GM12878 (cell line): Measurements from ENCODE around the gene C6orf89. TPM values are rescaled to one million over a fixed set of nuclear protein-coding genes. Genes with fewer than 3 reads are reported as not detected.
A peak's percentile ranks its signal among the peaks of the same experiment; 100 is the strongest.

Experiments
- ATAC-seq: fragments of 200-7000 bp; cut with Tn5 transposase; 3 replicates; pipeline ENCODE4 v1.9.1; 2020; ENCODE audit warnings: mild to moderate bottlenecking, moderate library complexity
- BruUV-seq: library from RNA; stranded (reverse); fragments of 400-500 nt; replicated peaks from 2 replicates; lab custom pipeline; 2021; lab: Mats Ljungman, UMichigan
- CTCF ChIA-PET: fragments of 300-600 bp; sonication (Branson Sonifier 250); formaldehyde crosslinking; extraction: SDS; loops from one replicate; lab custom pipeline; 2021; ENCODE audit warnings: inconsistent platforms; lab: Yijun Ruan, JAX
- POLR2A ChIA-PET: fragments of 350-600 bp; formaldehyde crosslinking; extraction: SDS; loops from one replicate; lab custom pipeline; 2021; ENCODE audit warnings: inconsistent platforms; lab: Charles Lee
- RAD21 ChIA-PET: fragments of 300-600 bp; sonication (Branson Sonifier 250); formaldehyde crosslinking; loops from one replicate; lab custom pipeline; 2023; ENCODE audit warnings: antibody characterized with exemption; ENCODE audit not compliant: unreplicated experiment; lab: Charles Lee
- SMC1A ChIA-PET: fragments of 300-600 bp; sonication (Branson Sonifier 250); formaldehyde crosslinking; loops from one replicate; lab custom pipeline; 2023; ENCODE audit not compliant: unreplicated experiment, uncharacterized antibody; lab: Charles Lee
- DNase-seq: peaks from one replicate; pipeline ENCODE4 v3.0.0-alpha.2; 2011; ENCODE audit warnings: low read depth, low spot score
- FAIRE-seq: peaks from 3 replicates; lab custom pipeline; 2011; peaks lifted over from hg19 to GRCh38; lab: Jason Lieb, UNC
- H2AFZ ChIP-seq: 2 replicates; pipeline ENCODE4 v1.6.0; 2011; ENCODE audit warnings: low read depth, low read length, control low read depth; ENCODE audit not compliant: control insufficient read depth
- H3K27ac ChIP-seq: 2 replicates; pipeline ENCODE4 v1.5.1; 2011; ENCODE audit warnings: control low read depth; ENCODE audit not compliant: control insufficient read depth, insufficient read depth
- H3K27me3 ChIP-seq, 2 experiments: replicated peaks in 1 of 2; 2 replicates each; pipeline versions ENCODE4 v1.6.0 to v1.6.1; 2011; ENCODE audit warnings: low read length in 1 of 2; ENCODE audit not compliant: control insufficient read depth in 2 of 2, insufficient read depth in 2 of 2
- H3K36me3 ChIP-seq, 2 experiments: 2 replicates each; pipeline ENCODE4 v1.5.1; 2011; ENCODE audit warnings: low read length in 1 of 2; ENCODE audit not compliant: control insufficient read depth in 2 of 2, insufficient read depth in 2 of 2
- H3K4me1 ChIP-seq: 2 replicates; pipeline ENCODE4 v1.6.1; 2011; ENCODE audit warnings: mild to moderate bottlenecking, low read length, moderate library complexity, mixed read lengths; ENCODE audit not compliant: control insufficient read depth, insufficient read depth
- H3K4me2 ChIP-seq: 2 replicates; pipeline ENCODE4 v1.6.0; 2011; ENCODE audit warnings: control low read depth; ENCODE audit not compliant: control insufficient read depth, insufficient read depth
- H3K4me3 ChIP-seq: fragments of 200-600 bp; sonication (generic); 2 replicates; pipeline ENCODE4 v1.5.1; 2016
- H3K79me2 ChIP-seq: 2 replicates; pipeline ENCODE4 v1.6.0; 2011; ENCODE audit warnings: low read length; ENCODE audit not compliant: control insufficient read depth, insufficient read depth
- H3K9ac ChIP-seq: 2 replicates; pipeline ENCODE4 v1.8.0; 2011; ENCODE audit warnings: low read length, control low read depth, mixed read lengths; ENCODE audit not compliant: control insufficient read depth, insufficient read depth
- H3K9me3 ChIP-seq: replicated peaks from 3 replicates; pipeline ENCODE4 v1.5.1; 2011; ENCODE audit warnings: mild to moderate bottlenecking, low read length; ENCODE audit not compliant: control insufficient read depth, insufficient read depth
- H4K20me1 ChIP-seq: 2 replicates; pipeline ENCODE4 v1.6.0; 2011; ENCODE audit not compliant: control insufficient read depth, insufficient read depth
- E2F4 ChIP-seq: IDR thresholded peaks from 2 replicates; pipeline ENCODE4 v1.6.1; 2012; ENCODE audit warnings: low read depth, low read length, improper control_type of control experiment
- HCFC1 ChIP-seq: fragments of 150-350 bp; IDR thresholded peaks from 2 replicates; pipeline ENCODE4 v1.6.1; 2014; ENCODE audit warnings: low read length
- HSF1 ChIP-seq: fragments of 150-350 bp; IDR thresholded peaks from 2 replicates; pipeline ENCODE4 v1.6.1; 2014; ENCODE audit warnings: mild to moderate bottlenecking, low read depth, low read length
- JUND ChIP-seq: IDR thresholded peaks from 2 replicates; pipeline ENCODE4 v1.6.1; 2012; ENCODE audit warnings: low read depth, mild to moderate bottlenecking, low read length, improper control_type of control experiment, moderate library complexity
- PAX5 ChIP-seq: IDR thresholded peaks from 2 replicates; pipeline ENCODE4 v1.6.1; 2011; ENCODE audit warnings: low read depth, low read length, borderline replicate concordance
- POLR2A ChIP-seq: IDR thresholded peaks from 2 replicates; pipeline ENCODE4 v1.6.1; 2011; ENCODE audit warnings: low read depth, mild to moderate bottlenecking, low read length
- SMARCA5 ChIP-seq: fragments of 450-650 bp; IDR thresholded peaks from 2 replicates; pipeline ENCODE4 v1.6.1; 2017; ENCODE audit warnings: mild to moderate bottlenecking
- SUZ12 ChIP-seq: fragments of 200-600 bp; sonication (generic); IDR thresholded peaks from one replicate; pipeline ENCODE4 v1.6.1; 2018; ENCODE audit warnings: antibody characterized with exemption, mild to moderate bottlenecking; ENCODE audit not compliant: unreplicated experiment
- WGBS: methylation state at CpG from one replicate; pipeline ENCODE4 v1.1.6; 2016; ENCODE audit warnings: low lambda C conversion rate; ENCODE audit not compliant: insufficient replicate concordance, insufficient coverage; ENCODE audit errors: missing lambda C conversion rate; 5-methylcytosine and 5-hydroxymethylcytosine counted together
- in situ Hi-C: fragments of 300-500 bp; cut with MboI; formaldehyde crosslinking; loops from 9 replicates; pipeline ENCODE4 v1.14.3; 2018; ENCODE audit warnings: mixed read lengths
- intact Hi-C: fragments of 100-400 bp; cut with micrococcal nuclease; formaldehyde crosslinking; loops from one replicate; pipeline ENCODE4 v1.14.2; 2022; ENCODE audit not compliant: unreplicated experiment
- polyA plus RNA-seq, 11 experiments: library from polyadenylated mRNA; depleted of rRNA in 4 of 11; unstranded in 6 of 11; stranded (reverse) in 5 of 11; fragments of >200 nt; fragmentation: Nextera tagmentation in 4 of 11; fragmentation: Illumina TruSeq in 1 of 11; extraction: Ambion mirVana in 4 of 11; extraction: Trizol in 1 of 11; gene quantifications; 1 replicate in 1 of 11; 2 replicates in 10 of 11; pipeline versions ENCODE4 v1.2.1 to v1.2.3, GENCODE V29; 2011 to 2016; ENCODE audit warnings: inconsistent platforms in 2 of 11, missing spikeins in 2 of 11, low read depth in 1 of 11
- total RNA-seq, 4 experiments: library from RNA; depleted of rRNA in 3 of 4; stranded (reverse); fragments of >200 nt in 3 of 4; fragmentation: Illumina TruSeq in 1 of 4; extraction: Trizol in 1 of 4; gene quantifications; 2 replicates each; pipeline versions ENCODE4 v1.2.1 to v1.2.3, GENCODE V29; 2013 to 2021
- TF ChIP-seq, protein P1 (sequence below): IDR thresholded peaks from 2 replicates; pipeline ENCODE4 v1.6.1; 2011; ENCODE audit warnings: low read depth, mild to moderate bottlenecking, low read length, moderate library complexity, borderline replicate concordance; ENCODE audit errors: extremely low read depth
- TF ChIP-seq, protein P2 (sequence below): IDR thresholded peaks from 2 replicates; pipeline ENCODE4 v1.6.1; 2011; ENCODE audit warnings: borderline replicate concordance, low read depth, mild to moderate bottlenecking, moderate library complexity, low read length; ENCODE audit not compliant: insufficient read depth, poor library complexity, severe bottlenecking

The C6orf89 gene
- total and polyA plus RNA-seq, 10 of the 15 experiments (the other 5 are each of a cell fraction or from before 2014, with no cell fraction given): 10.8 to 42.7 (median 28.6) TPM

DNA sequence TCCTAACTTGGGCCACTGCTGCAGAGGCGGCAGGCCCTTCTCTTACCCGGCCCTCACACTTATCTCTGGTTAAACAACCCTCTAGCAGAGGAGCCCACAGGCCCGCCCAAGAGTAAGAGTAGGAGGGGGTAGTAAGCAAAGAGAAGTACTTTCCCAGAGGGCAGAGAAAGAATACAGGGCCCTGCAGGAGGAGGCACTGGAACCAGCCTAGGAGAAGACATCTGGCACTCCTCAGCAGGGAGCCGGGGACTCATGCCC, 90.2 kb downstream of the C6orf89 start:
- H4K20me1 ChIP-seq: peaks cover 12% of the 10 kb centered on the region
- TF ChIP-seq, protein P1, sequence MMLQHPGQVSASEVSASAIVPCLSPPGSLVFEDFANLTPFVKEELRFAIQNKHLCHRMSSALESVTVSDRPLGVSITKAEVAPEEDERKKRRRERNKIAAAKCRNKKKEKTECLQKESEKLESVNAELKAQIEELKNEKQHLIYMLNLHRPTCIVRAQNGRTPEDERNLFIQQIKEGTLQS: no peak
- TF ChIP-seq E2F4: no peak
- TF ChIP-seq PAX5: no peak
- no peak for TF ChIP-seq JUND
- no peak for TF ChIP-seq HCFC1
- TF ChIP-seq, all 136 proteins: peak for 0
- Histone ChIP-seq H3K4me1 (no peaks in the 10 kb centered on the region), H3K79me2 (peaks cover 15% of the 10 kb centered on the region), H3K27ac (no peak overlapping the region), H3K9ac (no peak overlapping the region), H3K36me3 (peaks cover 40 to 48% of the 10 kb centered on the region in 2 experiments), H3K9me3 (no peaks in the 10 kb centered on the region), H3K4me2 (no peak overlapping the region), H3K4me3 (no peak overlapping the region), H2AFZ (no peak overlapping the region), H3K27me3 (no peaks in the 10 kb centered on the region)
- SMC1A ChIA-PET: interaction anchor here (1.0 to 7.3 kb wide), 2 partner anchors 10 to 43 kb away, joined by 3 to 60 read pairs; no protein-coding TSS in a partner anchor
- ATAC-seq (no peak), FAIRE-seq (no peak), DNase-seq (no peak)
- BruUV-seq: no TSS peak
- POLR2A ChIA-PET: no interaction called here
- intact Hi-C loops (no loop called here), in situ Hi-C loops (no loop called here)
- RAD21 ChIA-PET: interaction anchor here (3.5 kb wide), 1 partner anchor 42 kb away, joined by 38 read pairs; no protein-coding TSS in a partner anchor
- WGBS: 95% methylated on average over 4 of the region's 4 CpGs
- CTCF ChIA-PET: interaction anchor here (1.2 to 4.9 kb wide), 3 partner anchors 31 to 90 kb away, joined by 3 to 84 read pairs (median 5); partner anchors contain the start of gene C6orf89

GRCh38 chr6:36976509-36976908, 90.8 kb downstream of the C6orf89 start:
- Histone ChIP-seq H2AFZ (no peak overlapping the region), H3K4me1 (no peaks in the 10 kb centered on the region), H3K27ac (no peak overlapping the region), H3K4me3 (no peak overlapping the region), H3K9ac (no peak overlapping the region), H3K36me3 (peaks cover 42 to 47% of the 10 kb centered on the region in 2 experiments), H3K79me2 (peaks cover 21% of the 10 kb centered on the region), H3K27me3 (no peaks in the 10 kb centered on the region), H3K4me2 (no peak overlapping the region)
- ChIA-PET SMC1A (interaction anchor here (1.0 to 7.3 kb wide), 2 partner anchors 10 to 42 kb away, joined by 3 to 60 read pairs; no protein-coding TSS in a partner anchor), RAD21 (interaction anchor here (3.5 kb wide), 1 partner anchor 42 kb away, joined by 38 read pairs; no protein-coding TSS in a partner anchor), CTCF (interaction anchor here (0.7 to 4.9 kb wide), 4 partner anchors 31 to 97 kb away, joined by 3 to 84 read pairs (median 4); partner anchors contain the start of gene C6orf89), POLR2A (no interaction called here)
- no TSS peak for BruUV-seq
- ATAC-seq: no peak
- in situ Hi-C loops: no loop called here
- no peak for DNase-seq
- 99% methylated on average over 5 of the region's 7 CpGs for WGBS
- TF ChIP-seq HSF1 (no peak), SUZ12 (no peak), SMARCA5 (no peak), POLR2A (peak; percentile 22; the same call in 1 of the 2 replicates)
- TF ChIP-seq, protein P2, sequence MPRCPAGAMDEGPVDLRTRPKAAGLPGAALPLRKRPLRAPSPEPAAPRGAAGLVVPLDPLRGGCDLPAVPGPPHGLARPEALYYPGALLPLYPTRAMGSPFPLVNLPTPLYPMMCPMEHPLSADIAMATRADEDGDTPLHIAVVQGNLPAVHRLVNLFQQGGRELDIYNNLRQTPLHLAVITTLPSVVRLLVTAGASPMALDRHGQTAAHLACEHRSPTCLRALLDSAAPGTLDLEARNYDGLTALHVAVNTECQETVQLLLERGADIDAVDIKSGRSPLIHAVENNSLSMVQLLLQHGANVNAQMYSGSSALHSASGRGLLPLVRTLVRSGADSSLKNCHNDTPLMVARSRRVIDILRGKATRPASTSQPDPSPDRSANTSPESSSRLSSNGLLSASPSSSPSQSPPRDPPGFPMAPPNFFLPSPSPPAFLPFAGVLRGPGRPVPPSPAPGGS: no peak
- TF ChIP-seq, all 136 proteins: peak for 1
- no peaks in the 10 kb centered on the region for H3K9me3 ChIP-seq
- intact Hi-C loops: no loop called here
- FAIRE-seq: no peak
- peaks cover 14% of the 10 kb centered on the region for H4K20me1 ChIP-seq
